ENCODE measurements around the gene HYAL1.

Gene HYAL1

DNA sequence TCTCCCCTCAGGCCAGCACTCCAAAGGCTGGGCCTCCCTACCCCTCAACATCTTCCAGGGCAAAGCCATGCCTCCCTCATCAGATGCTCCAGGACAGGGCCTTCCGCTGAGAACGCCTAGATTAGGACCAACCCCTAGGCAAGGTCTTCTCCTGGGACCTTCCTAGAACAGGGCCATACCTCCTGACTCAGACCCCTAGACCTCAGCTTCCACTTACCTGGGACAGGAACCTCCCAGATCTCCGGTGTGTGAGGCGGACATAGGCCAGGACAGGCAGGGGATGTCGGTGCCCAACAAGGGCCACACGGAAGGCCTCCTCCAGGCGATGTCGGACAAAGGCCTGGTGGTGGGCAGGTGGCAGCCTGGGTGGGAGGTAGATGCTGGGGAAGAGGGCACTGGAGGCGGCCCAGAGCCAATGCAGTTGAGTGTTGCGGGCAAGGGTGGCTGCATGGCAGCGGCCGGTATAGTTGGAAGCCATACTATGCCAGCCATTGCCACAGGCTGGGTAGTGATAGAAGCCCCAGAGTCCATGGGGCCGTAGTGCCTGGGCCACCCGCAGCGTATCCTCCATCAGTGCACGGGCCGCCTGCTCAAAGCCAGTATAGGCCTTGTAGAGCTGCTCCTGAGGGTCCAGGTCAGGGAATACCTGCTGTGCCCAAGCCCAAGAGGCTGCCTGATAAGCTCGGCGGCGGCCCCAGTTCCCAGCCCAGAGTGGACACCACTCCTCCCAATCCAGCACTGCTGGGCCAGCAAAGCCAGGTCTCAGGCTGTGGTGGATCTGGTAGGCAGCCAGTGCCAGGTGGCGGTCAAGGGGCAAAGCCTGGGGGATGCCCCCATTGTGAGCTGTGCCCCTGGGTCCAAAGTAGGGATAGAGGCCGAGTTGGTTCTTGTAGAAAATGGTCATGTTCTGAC, 8.6 kb downstream of the HYAL1 start:
- no CpG with 5 or more reads among the region's 22 CpGs for WGBS (ENCODE audit: extremely low coverage, insufficient coverage, insufficient read length)

DNA sequence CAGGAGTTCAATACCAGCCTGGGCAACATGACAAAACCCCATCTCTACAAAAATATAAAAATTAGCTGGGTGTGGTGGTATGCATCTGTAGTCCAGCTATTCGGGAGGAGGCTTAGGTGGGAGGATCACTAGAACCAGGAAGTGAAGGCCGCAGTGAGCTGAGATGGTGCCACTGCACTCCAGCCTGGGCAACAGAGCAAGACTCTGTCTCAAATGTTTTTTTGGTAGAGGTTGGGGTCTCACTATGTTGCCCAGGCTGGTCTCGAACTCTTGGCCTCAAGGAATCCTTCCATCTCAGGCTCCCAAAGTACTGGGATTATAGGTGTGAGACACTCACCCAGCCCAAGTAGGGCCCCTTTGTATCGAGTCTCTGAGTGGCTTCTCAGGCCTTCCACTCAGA, 9.3 kb downstream of the HYAL1 start:
- no peak overlapping the region for H3K18ac ChIP-seq (ENCODE audit: low read length)
- H2BK5ac ChIP-seq (ENCODE audit: low read depth, low read length, poor library complexity) = no peak overlapping the region
- H3K9me3 ChIP-seq (ENCODE audit: insufficient read depth, low read depth, low read length) = no peaks in the 10 kb centered on the region
- peaks cover 17% of the 10 kb centered on the region for H3K79me1 ChIP-seq (ENCODE audit: low read length)
- H4K12ac ChIP-seq (ENCODE audit: low read depth, low read length) = no peak overlapping the region
- no peak overlapping the region for H3K4ac ChIP-seq (ENCODE audit: low read depth, low read length)
- H2AFZ ChIP-seq (ENCODE audit: insufficient read depth, low read length, poor library complexity) = no peak overlapping the region
- peaks cover 19% of the 10 kb centered on the region in 2 experiments for H3K36me3 ChIP-seq (ENCODE audit: control insufficient read depth in 1 of 2, insufficient read depth in 2 of 2, low read length in 2 of 2)
- no CpG with 5 or more reads among the region's 4 CpGs for WGBS (ENCODE audit: extremely low coverage, insufficient coverage, insufficient read length)
- no peak overlapping the region for H3K9ac ChIP-seq (ENCODE audit: low read length)
- H3K27ac ChIP-seq (ENCODE audit: low read depth, low read length) = no peak overlapping the region
- H3K23ac ChIP-seq (ENCODE audit: low read length) = no peak overlapping the region
- H3K4me2 ChIP-seq (ENCODE audit: low read length) = no peak overlapping the region
- no peak overlapping the region for H4K91ac ChIP-seq (ENCODE audit: low read depth, low read length)
- DNase-seq = no peak
- H2BK120ac ChIP-seq (ENCODE audit: insufficient read depth, low read length, poor library complexity) = no peak overlapping the region
- peaks cover 9 to 15% of the 10 kb centered on the region in 2 experiments for H3K4me1 ChIP-seq (ENCODE audit: control insufficient read depth in 1 of 2, insufficient read depth in 2 of 2, low read length in 2 of 2)
- H3K14ac ChIP-seq (ENCODE audit: low read length) = no peak overlapping the region
- H4K8ac ChIP-seq (ENCODE audit: low read depth, low read length) = no peak overlapping the region
- no peak overlapping the region for H2AK5ac ChIP-seq (ENCODE audit: low read length)
- no peaks in the 10 kb centered on the region for H3K27me3 ChIP-seq (ENCODE audit: insufficient read depth, low read length)
- H3K79me2 ChIP-seq (ENCODE audit: control insufficient read depth, insufficient read depth, low read length, poor library complexity) = peaks cover 7% of the 10 kb centered on the region
- no peak overlapping the region for H3K4me3 ChIP-seq (ENCODE audit: low read depth, low read length)
- H2BK12ac ChIP-seq (ENCODE audit: low read length) = no peak overlapping the region

More for the DNA sequence above, 8.6 kb downstream of the HYAL1 start:
- Histone ChIP-seq H3K27me3 (ENCODE audit: insufficient read depth, low read length) (no peaks in the 10 kb centered on the region), H2AFZ (ENCODE audit: insufficient read depth, low read length, poor library complexity) (no peak overlapping the region), H3K4me1 (ENCODE audit: control insufficient read depth in 1 of 2, insufficient read depth in 2 of 2, low read length in 2 of 2) (peaks cover 9 to 16% of the 10 kb centered on the region in 2 experiments), H3K9ac (ENCODE audit: low read length) (no peak overlapping the region), H3K4me3 (ENCODE audit: low read depth, low read length) (no peak overlapping the region), H3K9me3 (ENCODE audit: insufficient read depth, low read depth, low read length) (no peaks in the 10 kb centered on the region), H3K27ac (ENCODE audit: low read depth, low read length) (no peak overlapping the region), H2BK12ac (ENCODE audit: low read length) (no peak overlapping the region), H2BK120ac (ENCODE audit: insufficient read depth, low read length, poor library complexity) (no peak overlapping the region), H2AK5ac (ENCODE audit: low read length) (no peak overlapping the region), H3K14ac (ENCODE audit: low read length) (no peak overlapping the region), H3K36me3 (ENCODE audit: control insufficient read depth in 1 of 2, insufficient read depth in 2 of 2, low read length in 2 of 2) (peaks cover 12% of the 10 kb centered on the region in 2 experiments), H4K8ac (ENCODE audit: low read depth, low read length) (no peak overlapping the region), H4K12ac (ENCODE audit: low read depth, low read length) (no peak overlapping the region), H3K23ac (ENCODE audit: low read length) (no peak overlapping the region), H3K18ac (ENCODE audit: low read length) (no peak overlapping the region), H4K91ac (ENCODE audit: low read depth, low read length) (no peak overlapping the region), H2BK5ac (ENCODE audit: low read depth, low read length, poor library complexity) (no peak overlapping the region), H3K79me1 (ENCODE audit: low read length) (peaks cover 18% of the 10 kb centered on the region), H3K4ac (ENCODE audit: low read depth, low read length) (no peak overlapping the region), H3K79me2 (ENCODE audit: control insufficient read depth, insufficient read depth, low read length, poor library complexity) (peaks cover 7% of the 10 kb centered on the region), H3K4me2 (ENCODE audit: low read length) (no peak overlapping the region)
- DNase-seq = no peak

DNA sequence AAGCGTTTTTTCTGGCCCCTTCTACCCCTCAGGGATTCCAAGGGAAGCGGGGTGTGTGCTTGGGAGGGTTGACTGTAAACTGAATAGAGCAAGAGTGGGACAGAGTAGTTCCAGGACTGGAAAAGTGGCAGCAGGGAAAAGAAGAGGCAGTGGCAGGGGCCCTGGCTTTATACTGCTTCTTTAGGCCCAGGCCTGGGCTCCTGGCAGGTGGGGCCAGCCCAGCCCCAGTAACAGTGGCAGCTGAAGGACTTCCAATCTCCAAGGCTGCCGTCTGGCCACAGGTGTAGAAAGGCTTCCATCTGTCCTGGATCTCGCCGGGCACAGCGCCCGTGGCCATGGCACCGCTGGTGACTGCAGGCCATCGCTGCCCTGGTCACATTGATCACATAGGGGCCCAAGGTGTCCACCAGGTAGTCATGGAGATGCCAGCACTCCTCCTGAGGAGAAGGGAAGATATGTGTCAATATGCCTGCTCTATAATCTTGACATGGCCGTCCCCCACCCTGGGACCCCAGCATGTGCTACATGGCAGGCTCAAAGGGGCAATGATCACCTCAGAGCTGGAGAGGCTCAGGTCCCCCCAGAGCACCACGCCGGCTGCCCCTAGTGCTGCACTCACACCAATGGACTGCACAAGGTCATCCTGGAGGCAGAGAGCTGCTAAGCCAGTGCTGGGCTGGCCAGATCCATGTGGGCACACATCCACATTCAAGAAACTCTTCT, 10.1 kb downstream of the HYAL1 start:
- no peak overlapping the region for H3K4me2 ChIP-seq (ENCODE audit: low read length)
- peak overlapping the region; percentile 53 for H4K91ac ChIP-seq (ENCODE audit: low read depth, low read length)
- no peak overlapping the region for H2BK12ac ChIP-seq (ENCODE audit: low read length)

DNA sequence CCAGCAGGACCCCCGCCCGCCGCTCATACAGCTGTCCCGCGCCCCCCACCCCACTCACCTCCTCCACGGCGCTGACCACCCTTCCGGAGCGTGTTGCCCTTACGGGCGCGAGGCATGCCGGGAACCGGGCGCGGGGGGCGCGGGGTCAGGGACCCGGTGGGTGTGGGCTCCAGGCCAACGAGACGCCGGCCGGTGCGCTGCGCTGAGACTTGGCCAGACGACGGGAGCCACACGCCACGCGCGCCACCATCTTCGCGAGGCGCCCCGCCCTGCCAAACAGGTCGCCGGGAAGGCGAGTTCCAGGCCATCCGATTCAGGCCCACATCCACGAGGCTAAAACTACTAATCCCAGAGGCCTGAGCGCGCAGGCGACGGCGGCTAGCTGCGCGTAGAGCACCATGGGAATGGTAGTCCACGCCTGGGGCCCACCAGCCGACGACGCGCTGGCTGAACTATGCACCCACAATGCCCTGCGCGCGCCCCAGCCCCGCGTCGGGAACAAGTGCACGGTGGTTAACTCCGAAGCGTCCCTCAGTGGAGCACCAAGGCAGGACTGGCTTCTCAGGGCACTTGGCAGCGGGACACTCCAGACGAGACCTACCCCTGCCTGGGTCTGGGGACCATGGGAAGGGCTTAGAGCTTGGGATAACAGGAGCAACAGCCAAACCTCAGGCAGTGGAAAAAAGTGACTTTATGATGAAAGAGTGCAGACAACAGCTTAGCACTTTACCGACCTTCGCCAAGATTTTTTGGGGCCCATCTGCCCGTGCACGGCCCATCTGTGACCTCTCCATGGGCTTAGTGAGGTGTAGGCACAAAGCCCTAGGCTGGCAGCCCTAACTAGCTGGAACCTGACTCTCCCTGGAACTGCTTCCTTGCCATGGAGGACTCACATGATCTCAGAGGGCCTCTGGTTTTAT, 11.0 kb downstream of the HYAL1 start, which contains the start of gene IFRD2:
Gene IFRD2 (minus strand): TSS at position 271 of the 920 bp plus-strand sequence. CDS start 155 bp downstream, at position 116.
- Histone ChIP-seq H3K4me2 (ENCODE audit: low read length) (peak within 1 kb of the TSS; percentile 99), H2BK12ac (ENCODE audit: low read length) (no peak within 1 kb of the TSS), H2AK5ac (ENCODE audit: low read length) (peak within 1 kb of the TSS; percentile 78), H3K79me2 (ENCODE audit: control insufficient read depth, insufficient read depth, low read length, poor library complexity) (peaks cover 4% of the 10 kb centered on the region), H3K4ac (ENCODE audit: low read depth, low read length) (peak within 1 kb of the TSS; percentile 91), H2BK5ac (ENCODE audit: low read depth, low read length, poor library complexity) (peak within 1 kb of the TSS; percentile 15), H2BK120ac (ENCODE audit: insufficient read depth, low read length, poor library complexity) (peak within 1 kb of the TSS; percentile 4), H3K27me3 (ENCODE audit: insufficient read depth, low read length) (no peaks in the 10 kb centered on the region), H4K12ac (ENCODE audit: low read depth, low read length) (peak within 1 kb of the TSS; percentile 82), H3K4me3 (ENCODE audit: low read depth, low read length) (peak within 1 kb of the TSS; percentile 87), H3K4me1 (ENCODE audit: control insufficient read depth in 1 of 2, insufficient read depth in 2 of 2, low read length in 2 of 2) (peaks cover 6 to 10% of the 10 kb centered on the region in 2 experiments), H3K23ac (ENCODE audit: low read length) (no peak within 1 kb of the TSS), H3K9ac (ENCODE audit: low read length) (peak within 1 kb of the TSS; percentile 92), H3K18ac (ENCODE audit: low read length) (peak within 1 kb of the TSS; percentile 48), H3K14ac (ENCODE audit: low read length) (peak within 1 kb of the TSS; percentile 56), H3K79me1 (ENCODE audit: low read length) (peaks cover 9% of the 10 kb centered on the region), H4K91ac (ENCODE audit: low read depth, low read length) (peak within 1 kb of the TSS; percentile 71), H4K8ac (ENCODE audit: low read depth, low read length) (peak within 1 kb of the TSS; percentile 93), H2AFZ (ENCODE audit: insufficient read depth, low read length, poor library complexity) (peak within 1 kb of the TSS; percentile 77), H3K27ac (ENCODE audit: low read depth, low read length) (no peak within 1 kb of the TSS), H3K9me3 (ENCODE audit: insufficient read depth, low read depth, low read length) (peaks cover 2% of the 10 kb centered on the region), H3K36me3 (ENCODE audit: control insufficient read depth in 1 of 2, insufficient read depth in 2 of 2, low read length in 2 of 2) (peaks cover 35 to 36% of the 10 kb centered on the region in 2 experiments)
- peak; percentile 97 to 98 for DNase-seq
- no CpG with 5 or more reads among the region's 67 CpGs for WGBS (ENCODE audit: extremely low coverage, insufficient coverage, insufficient read length)

More for the DNA sequence above, 10.1 kb downstream of the HYAL1 start:
- Histone ChIP-seq H3K14ac (ENCODE audit: low read length) (no peak overlapping the region), H3K79me1 (ENCODE audit: low read length) (peaks cover 10% of the 10 kb centered on the region), H3K18ac (ENCODE audit: low read length) (no peak overlapping the region), H2BK120ac (ENCODE audit: insufficient read depth, low read length, poor library complexity) (no peak overlapping the region), H2BK5ac (ENCODE audit: low read depth, low read length, poor library complexity) (no peak overlapping the region), H3K4me1 (ENCODE audit: control insufficient read depth in 1 of 2, insufficient read depth in 2 of 2, low read length in 2 of 2) (peaks cover 6 to 11% of the 10 kb centered on the region in 2 experiments), H3K9ac (ENCODE audit: low read length) (no peak overlapping the region), H3K36me3 (ENCODE audit: control insufficient read depth in 1 of 2, insufficient read depth in 2 of 2, low read length in 2 of 2) (peaks cover 27 to 28% of the 10 kb centered on the region in 2 experiments), H3K27ac (ENCODE audit: low read depth, low read length) (no peak overlapping the region), H3K27me3 (ENCODE audit: insufficient read depth, low read length) (no peaks in the 10 kb centered on the region), H4K12ac (ENCODE audit: low read depth, low read length) (peak overlapping the region; percentile 82), H3K4me3 (ENCODE audit: low read depth, low read length) (no peak overlapping the region), H3K79me2 (ENCODE audit: control insufficient read depth, insufficient read depth, low read length, poor library complexity) (peaks cover 4% of the 10 kb centered on the region), H3K9me3 (ENCODE audit: insufficient read depth, low read depth, low read length) (peaks cover 1% of the 10 kb centered on the region), H2AK5ac (ENCODE audit: low read length) (no peak overlapping the region), H3K23ac (ENCODE audit: low read length) (no peak overlapping the region), H3K4ac (ENCODE audit: low read depth, low read length) (no peak overlapping the region), H4K8ac (ENCODE audit: low read depth, low read length) (peak overlapping the region; percentile 93), H2AFZ (ENCODE audit: insufficient read depth, low read length, poor library complexity) (no peak overlapping the region)
- WGBS (ENCODE audit: extremely low coverage, insufficient coverage, insufficient read length) = no CpG with 5 or more reads among the region's 12 CpGs
- no peak for DNase-seq

Data from trophoblast cell (in vitro differentiated cells and primary cell).